DND-41 (cell line): ENCODE results near the gene ARL5A.

Source experiments
- CTCF ChIP-seq: IDR thresholded peaks from 2 replicates; pipeline ENCODE4 v1.5.1; 2012; ENCODE audit warnings: borderline replicate concordance, low read length, moderate library complexity, mild to moderate bottlenecking; ENCODE audit not compliant: poor library complexity, severe bottlenecking; ENCODE audit errors: extremely low read depth
- EZH2 ChIP-seq: IDR thresholded peaks from 3 replicates; pipeline ENCODE4 v1.6.1; 2012; ENCODE audit warnings: borderline replicate concordance, low read depth, mild to moderate bottlenecking, moderate library complexity, low read length, inconsistent platforms; ENCODE audit not compliant: severe bottlenecking

GRCh38 chr2:151824886-151825285 lies 3.3 kb downstream of the ARL5A start:
- TF ChIP-seq CTCF (no peak), EZH2 (no peak)
